Measurements from ENCODE around the gene NDUFS2. TPM values are rescaled to one million over a fixed set of nuclear protein-coding genes. Genes with fewer than 3 reads are reported as not detected.

NDUFS2 gene
- total and polyA plus RNA-seq, 2 of the 8 experiments (the other 6 are each of a cell fraction or from before 2014, with no cell fraction given): 95.1 to 113 TPM

- WGBS, 2 experiments (ENCODE audit: extremely low coverage in 1 of 2, insufficient coverage in 1 of 2, insufficient read length in 1 of 2, insufficient replicate concordance in 2 of 2, low coverage in 1 of 2, low lambda C conversion rate in 2 of 2, missing lambda C conversion rate in 1 of 2): 86% methylated on average over 10 of the region's 10 CpGs; no CpG with 5 or more reads in 1 of the 2 experiments
- CTCF ChIA-PET (ENCODE audit: partially characterized antibody): interaction anchor here (1.0 to 23.7 kb wide), 6 partner anchors 10 to 168 kb away, joined by 3 to 427 read pairs (median 46); partner anchors contain the start of genes ADAMTS4, NDUFS2, SDHC and TOMM40L
- H3K14ac ChIP-seq (ENCODE audit: insufficient read length): no peak within 1 kb of the TSS
- no peak within 1 kb of the TSS for H3K56ac ChIP-seq (replicated peaks; ENCODE audit: insufficient read length, low read depth, low read length)
- no peak within 1 kb of the TSS for H2BK20ac ChIP-seq (ENCODE audit: low read length)
- H3K79me2 ChIP-seq (ENCODE audit: control insufficient read depth in 1 of 2, insufficient read depth in 2 of 2, low read length in 2 of 2): no peaks in the 10 kb centered on the region
- H2BK12ac ChIP-seq (ENCODE audit: low read depth, low read length): no peak within 1 kb of the TSS
- H3K4me2 ChIP-seq (ENCODE audit: insufficient read depth in 1 of 2, low read depth in 2 of 2, low read length in 2 of 2): no peak within 1 kb of the TSS
- no peak within 1 kb of the TSS for H4K91ac ChIP-seq (replicated peaks; ENCODE audit: insufficient read length, low read length)
- no peak within 1 kb of the TSS for H3K18ac ChIP-seq (ENCODE audit: extremely low read depth, low read length)
- POLR2A ChIA-PET (ENCODE audit: partially characterized antibody): interaction anchor here (0.9 to 9.9 kb wide), 5 partner anchors 9 to 99 kb away, joined by 3 to 82 read pairs (median 5); partner anchors contain the start of genes ADAMTS4, NDUFS2 and SDHC
- no peak within 1 kb of the TSS; the same call in 1 of the 2 replicates for H4K8ac ChIP-seq (ENCODE audit: extremely low read depth, insufficient read depth, low read length)
- H2BK120ac ChIP-seq (replicated peaks; ENCODE audit: low read depth, low read length): no peak within 1 kb of the TSS
- H3K23me2 ChIP-seq (ENCODE audit: low read depth, low read length): no peaks in the 10 kb centered on the region
- H3K4me1 ChIP-seq (replicated peaks in 1 of 4; ENCODE audit: control insufficient read depth in 3 of 4, insufficient read depth in 4 of 4, low read length in 3 of 4): peaks cover 0 to 13% (median 1%) of the 10 kb centered on the region in 4 experiments; a peak in 6 of 7 replicates
- H3K4ac ChIP-seq (replicated peaks; ENCODE audit: insufficient read length, low read depth, low read length): no peak within 1 kb of the TSS
- H2BK15ac ChIP-seq (ENCODE audit: low read length): no peak within 1 kb of the TSS
- peaks cover 25 to 43% (median 40%) of the 10 kb centered on the region in 4 experiments for H3K36me3 ChIP-seq (ENCODE audit: control insufficient read depth in 2 of 4, insufficient read depth in 4 of 4, low read length in 3 of 4)
- no peak within 1 kb of the TSS for H4K5ac ChIP-seq (ENCODE audit: insufficient read length, low read depth, low read length)
- no peak for DNase-seq (ENCODE audit: low read depth in 1 of 2, low spot score in 2 of 2)
- H4K20me1 ChIP-seq (replicated peaks in 1 of 2; ENCODE audit: control insufficient read depth in 1 of 2, insufficient read depth in 2 of 2, low read length in 2 of 2): peaks cover 1 to 4% of the 10 kb centered on the region in 2 experiments
- H3K9me3 ChIP-seq (ENCODE audit: insufficient read depth in 2 of 2, low read depth in 1 of 2, low read length in 1 of 2): no peaks in the 10 kb centered on the region
- no peak for FAIRE-seq
- no peak within 1 kb of the TSS for H3K9ac ChIP-seq (replicated peaks in 1 of 4; ENCODE audit: extremely low read depth in 1 of 4, low read depth in 3 of 4, low read length in 3 of 4)
- no peaks in the 10 kb centered on the region for H3K27me3 ChIP-seq (replicated peaks in 1 of 4; ENCODE audit: control insufficient read depth in 3 of 4, extremely low read depth in 1 of 4, insufficient read depth in 3 of 4, low read length in 3 of 4)
- no peak within 1 kb of the TSS for H2AK5ac ChIP-seq (ENCODE audit: low read depth, low read length)
- H3K23ac ChIP-seq (ENCODE audit: insufficient read length): no peak within 1 kb of the TSS
- H2AFZ ChIP-seq (ENCODE audit: low read length): no peak within 1 kb of the TSS
- H3K4me3 ChIP-seq (ENCODE audit: extremely low read depth in 1 of 4, insufficient read depth in 2 of 4, low read depth in 3 of 4, low read length in 4 of 4): no peak within 1 kb of the TSS
- no peak within 1 kb of the TSS for H3K27ac ChIP-seq (ENCODE audit: low read depth, low read length)
- no peaks in the 10 kb centered on the region for H3K79me1 ChIP-seq (ENCODE audit: low read depth, low read length)
- H2BK5ac ChIP-seq (ENCODE audit: low read depth, low read length): no peak within 1 kb of the TSS
- no peak for TF ChIP-seq HDAC2 (IDR thresholded peaks at IDR 0.05; ENCODE audit: borderline replicate concordance in 1 of 2, low read depth in 2 of 2, low read length in 2 of 2)
These were observed 12.9 kb downstream of the NDUFS2 start, which contains the start of gene FCER1G for GRCh38 chr1:161215076-161215475. Gene FCER1G (plus strand): TSS chr1:161215295. CDS start chr1:161215322, 27 bp downstream.

Data from H1 (cell line).